ENCODE data around the gene PLP2. TPM values are rescaled to one million over a fixed set of nuclear protein-coding genes. Genes with fewer than 3 reads are reported as not detected.

The PLP2 gene
- polyA plus RNA-seq, 1 donor (not counting 4 experiments of a cell fraction or from before 2014, with no cell fraction given) = 358 TPM

DNA sequence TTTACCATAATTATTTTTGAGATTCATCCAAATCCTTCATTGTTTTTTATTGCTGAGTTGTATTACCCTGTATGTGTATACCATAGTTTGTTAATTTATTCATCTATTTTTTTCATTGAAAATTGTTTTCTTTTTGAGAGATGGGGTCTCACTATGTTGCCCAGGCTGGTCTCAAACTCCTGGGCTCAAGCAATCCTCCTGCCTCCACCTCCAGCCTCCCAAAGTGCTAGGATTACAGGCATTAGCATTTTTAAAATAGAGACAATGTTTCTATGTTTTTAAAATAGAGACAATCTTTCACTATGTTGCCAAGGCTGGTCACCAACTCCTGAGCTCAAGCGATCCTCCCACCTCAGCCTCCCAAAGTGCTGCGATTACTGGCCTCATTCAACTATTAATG is 10.8 kb upstream of the PLP2 start:
- Histone ChIP-seq H3K79me2 (ENCODE audit: control insufficient read depth, insufficient read depth, low read length) (no peaks in the 10 kb centered on the region), H2AFZ (ENCODE audit: control insufficient read depth, low read length) (no peak overlapping the region), H3K36me3 (ENCODE audit: control insufficient read depth in 2 of 2, extremely low read depth in 1 of 2, insufficient read depth in 2 of 2, low read length in 2 of 2) (no peaks in the 10 kb centered on the region), H4K20me1 (ENCODE audit: control insufficient read depth, extremely low read depth, insufficient read depth, low read length) (no peaks in the 10 kb centered on the region), H3K9ac (ENCODE audit: control insufficient read depth, extremely low read depth, insufficient read depth, low read length) (no peak overlapping the region), H3K9me1 (ENCODE audit: control insufficient read depth, extremely low read depth, insufficient read depth, low read length) (no peaks in the 10 kb centered on the region), H3K4me3 (ENCODE audit: control insufficient read depth in 2 of 3, extremely low read depth in 1 of 3, insufficient read depth in 2 of 3, low read depth in 1 of 3, low read length in 3 of 3) (no peak overlapping the region), H3K9me3 (ENCODE audit: control insufficient read depth, low read depth, low read length) (no peaks in the 10 kb centered on the region), H3K4me1 (ENCODE audit: control insufficient read depth, extremely low read depth, insufficient read depth, low read length) (peaks cover 7% of the 10 kb centered on the region), H3K4me2 (ENCODE audit: control insufficient read depth, extremely low read depth, insufficient read depth, low read depth, low read length) (no peak overlapping the region), H3K27me3 (ENCODE audit: control insufficient read depth, extremely low read depth, insufficient read depth, low read length) (no peaks in the 10 kb centered on the region), H3K27ac (ENCODE audit: control insufficient read depth, insufficient read depth, low read length) (no peak overlapping the region)
- DNase-seq (ENCODE audit: low read depth, low spot score) (no peak), FAIRE-seq (no peak)
- TF ChIP-seq, protein P1, sequence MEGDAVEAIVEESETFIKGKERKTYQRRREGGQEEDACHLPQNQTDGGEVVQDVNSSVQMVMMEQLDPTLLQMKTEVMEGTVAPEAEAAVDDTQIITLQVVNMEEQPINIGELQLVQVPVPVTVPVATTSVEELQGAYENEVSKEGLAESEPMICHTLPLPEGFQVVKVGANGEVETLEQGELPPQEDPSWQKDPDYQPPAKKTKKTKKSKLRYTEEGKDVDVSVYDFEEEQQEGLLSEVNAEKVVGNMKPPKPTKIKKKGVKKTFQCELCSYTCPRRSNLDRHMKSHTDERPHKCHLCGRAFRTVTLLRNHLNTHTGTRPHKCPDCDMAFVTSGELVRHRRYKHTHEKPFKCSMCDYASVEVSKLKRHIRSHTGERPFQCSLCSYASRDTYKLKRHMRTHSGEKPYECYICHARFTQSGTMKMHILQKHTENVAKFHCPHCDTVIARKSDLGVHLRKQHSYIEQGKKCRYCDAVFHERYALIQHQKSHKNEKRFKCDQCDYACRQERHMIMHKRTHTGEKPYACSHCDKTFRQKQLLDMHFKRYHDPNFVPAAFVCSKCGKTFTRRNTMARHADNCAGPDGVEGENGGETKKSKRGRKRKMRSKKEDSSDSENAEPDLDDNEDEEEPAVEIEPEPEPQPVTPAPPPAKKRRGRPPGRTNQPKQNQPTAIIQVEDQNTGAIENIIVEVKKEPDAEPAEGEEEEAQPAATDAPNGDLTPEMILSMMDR (optimal IDR thresholded peaks at IDR 0.05 in 1 of 3, IDR thresholded peaks at IDR 0.05 in 1 of 3, conservative IDR thresholded peaks at IDR 0.05 in 1 of 3; ENCODE audit: extremely low read depth in 1 of 3, insufficient read depth in 2 of 3, low read length in 3 of 3) = no peak
- no peak for TF ChIP-seq EZH2 (IDR thresholded peaks at IDR 0.05; ENCODE audit: low read length)
- dilution Hi-C loops (cut with MboI; ENCODE audit: extremely low pct_ligation_motif_present, low sequenced_read_pairs) = no loop called here

GRCh38 chrX:49161632-49162031 is 10.1 kb upstream of the PLP2 start:
- no peaks in the 10 kb centered on the region for H3K79me2 ChIP-seq (ENCODE audit: control insufficient read depth, insufficient read depth, low read length)
- no peaks in the 10 kb centered on the region for H3K27me3 ChIP-seq (ENCODE audit: control insufficient read depth, extremely low read depth, insufficient read depth, low read length)
- no peaks in the 10 kb centered on the region for H3K36me3 ChIP-seq (ENCODE audit: control insufficient read depth in 2 of 2, extremely low read depth in 1 of 2, insufficient read depth in 2 of 2, low read length in 2 of 2)
- no peaks in the 10 kb centered on the region for H3K9me1 ChIP-seq (ENCODE audit: control insufficient read depth, extremely low read depth, insufficient read depth, low read length)
- H3K9me3 ChIP-seq (ENCODE audit: control insufficient read depth, low read depth, low read length) = no peaks in the 10 kb centered on the region
- no peak overlapping the region for H3K4me2 ChIP-seq (ENCODE audit: control insufficient read depth, extremely low read depth, insufficient read depth, low read depth, low read length)
- no peak overlapping the region for H3K9ac ChIP-seq (ENCODE audit: control insufficient read depth, extremely low read depth, insufficient read depth, low read length)
- dilution Hi-C loops (cut with MboI; ENCODE audit: extremely low pct_ligation_motif_present, low sequenced_read_pairs) = no loop called here
- no peaks in the 10 kb centered on the region for H4K20me1 ChIP-seq (ENCODE audit: control insufficient read depth, extremely low read depth, insufficient read depth, low read length)
- FAIRE-seq (no peak), DNase-seq (ENCODE audit: low read depth, low spot score) (no peak)
- peaks cover 7% of the 10 kb centered on the region for H3K4me1 ChIP-seq (ENCODE audit: control insufficient read depth, extremely low read depth, insufficient read depth, low read length)
- H2AFZ ChIP-seq (ENCODE audit: control insufficient read depth, low read length) = no peak overlapping the region
- no peak for TF ChIP-seq EZH2 (IDR thresholded peaks at IDR 0.05; ENCODE audit: low read length)
- TF ChIP-seq, protein P1 (optimal IDR thresholded peaks at IDR 0.05 in 1 of 3, IDR thresholded peaks at IDR 0.05 in 1 of 3, conservative IDR thresholded peaks at IDR 0.05 in 1 of 3; ENCODE audit: extremely low read depth in 1 of 3, insufficient read depth in 2 of 3, low read length in 3 of 3) = no peak
- no peak overlapping the region for H3K4me3 ChIP-seq (ENCODE audit: control insufficient read depth in 2 of 3, extremely low read depth in 1 of 3, insufficient read depth in 2 of 3, low read depth in 1 of 3, low read length in 3 of 3)
- H3K27ac ChIP-seq (ENCODE audit: control insufficient read depth, insufficient read depth, low read length) = no peak overlapping the region

Data from keratinocyte (primary cell).